HG02852 (cell line): ENCODE measurements around the gene MYO1D.
"Not testable (repeated sequence)": the region's sequence is repeated elsewhere in the genome, so short reads cannot be mapped to it uniquely, and the experiment has no call there.

Source experiments
- ATAC-seq: cut with Tn5 transposase; IDR thresholded peaks from one replicate; pipeline ENCODE4 v1.9.1; 2021; ENCODE audit warnings: mild to moderate bottlenecking, moderate library complexity; ENCODE audit not compliant: unreplicated experiment

Gene MYO1D

DNA sequence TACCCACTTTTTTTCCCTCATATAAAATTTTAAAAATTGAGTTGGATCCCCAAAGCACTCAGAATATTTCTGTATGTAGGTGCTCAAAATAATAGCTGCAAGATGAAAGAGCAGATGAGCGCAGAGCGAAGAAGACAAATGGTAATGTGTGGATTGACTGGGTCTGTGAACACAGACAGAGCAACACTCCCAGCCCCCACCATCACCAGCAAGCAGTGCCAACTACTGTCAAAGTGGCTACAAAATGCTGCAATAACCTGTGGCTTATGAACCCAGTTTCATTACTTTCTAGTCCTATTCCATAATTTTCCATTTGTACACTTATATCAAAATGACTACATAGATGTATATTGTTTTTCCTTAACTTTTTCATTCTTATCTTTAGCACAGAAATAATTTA lies 137.2 kb downstream of the MYO1D start:
- no peak for ATAC-seq

GRCh38 chr17:32739151-32739550 lies 137.8 kb downstream of the MYO1D start:
- ATAC-seq, result not testable (repeated sequence)

GRCh38 chr17:32733401-32733800 lies 143.5 kb downstream of the MYO1D start:
- ATAC-seq, result no peak

- no peak for ATAC-seq
These were observed 144.0 kb downstream of the MYO1D start for GRCh38 chr17:32732900-32733299.

DNA sequence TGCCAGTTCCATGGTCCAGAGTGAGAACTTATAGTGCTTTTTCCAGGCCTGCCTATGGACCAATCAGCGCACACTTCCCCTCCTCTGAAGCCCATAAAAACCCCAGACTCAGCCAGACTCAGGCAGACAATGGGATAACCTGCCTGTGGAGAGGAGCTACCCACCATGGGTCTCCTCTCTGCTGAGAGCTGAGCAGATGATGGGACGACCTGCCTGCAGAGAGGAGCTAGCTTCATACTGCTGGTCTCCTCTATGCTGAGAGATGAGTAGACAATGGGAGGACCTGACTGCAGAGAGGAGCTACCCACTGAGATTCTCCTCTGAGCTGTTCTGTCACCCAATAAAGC lies 144.7 kb downstream of the MYO1D start:
- no peak for ATAC-seq

- ATAC-seq, result no peak
These were observed 145.2 kb downstream of the MYO1D start for GRCh38 chr17:32731556-32732295.

- no peak for ATAC-seq
These were observed 149.2 kb downstream of the MYO1D start for GRCh38 chr17:32727681-32728080.

DNA sequence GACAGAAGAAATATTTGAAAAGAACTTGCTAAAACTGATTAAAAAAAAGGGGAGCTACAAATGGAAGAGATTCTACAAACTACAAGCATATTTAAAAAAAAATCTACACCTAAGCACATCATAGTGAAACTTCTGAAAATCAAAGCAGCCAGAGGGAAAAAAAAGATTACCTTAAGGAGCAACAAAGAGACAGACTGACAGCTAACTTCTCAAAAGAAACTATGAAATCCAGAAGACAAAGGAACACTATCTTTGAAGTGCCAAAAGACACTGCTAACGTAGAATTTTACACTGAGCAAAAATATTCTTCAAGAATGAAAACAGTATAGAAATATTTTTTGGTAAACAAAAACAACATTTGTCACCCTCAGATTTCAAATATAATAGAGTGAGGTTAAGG lies 151.2 kb downstream of the MYO1D start:
- no peak for ATAC-seq

DNA sequence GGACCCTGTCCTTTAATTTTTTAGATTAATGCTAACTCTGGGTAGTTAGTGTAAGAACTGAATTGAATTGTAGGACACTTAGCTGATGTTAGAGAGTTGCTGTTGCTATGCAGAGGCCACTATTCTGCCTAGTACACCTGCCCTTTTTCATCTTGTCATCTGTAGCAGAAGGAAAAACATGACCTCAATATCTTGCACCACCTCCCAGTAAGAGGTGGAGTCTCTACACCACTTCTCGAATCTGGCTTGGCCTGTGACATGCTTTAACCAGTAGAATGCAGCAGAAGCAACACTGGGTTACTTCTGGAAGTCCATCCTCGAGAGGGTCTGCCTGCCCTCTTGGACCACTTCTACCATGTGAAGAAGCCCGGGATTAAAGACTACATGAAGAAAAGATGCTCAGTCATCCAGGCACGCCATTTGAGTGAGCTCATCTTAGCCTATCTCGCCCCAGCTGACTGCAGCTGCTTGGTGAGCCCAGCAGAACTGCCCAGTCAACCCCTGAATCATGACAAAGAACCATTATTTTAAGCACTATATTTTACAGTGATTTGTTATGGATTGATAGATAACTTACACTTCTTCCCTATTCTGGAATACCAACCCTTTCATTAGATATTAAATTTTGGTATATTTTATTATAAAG lies 153.5 kb downstream of the MYO1D start:
- ATAC-seq, result no peak

DNA sequence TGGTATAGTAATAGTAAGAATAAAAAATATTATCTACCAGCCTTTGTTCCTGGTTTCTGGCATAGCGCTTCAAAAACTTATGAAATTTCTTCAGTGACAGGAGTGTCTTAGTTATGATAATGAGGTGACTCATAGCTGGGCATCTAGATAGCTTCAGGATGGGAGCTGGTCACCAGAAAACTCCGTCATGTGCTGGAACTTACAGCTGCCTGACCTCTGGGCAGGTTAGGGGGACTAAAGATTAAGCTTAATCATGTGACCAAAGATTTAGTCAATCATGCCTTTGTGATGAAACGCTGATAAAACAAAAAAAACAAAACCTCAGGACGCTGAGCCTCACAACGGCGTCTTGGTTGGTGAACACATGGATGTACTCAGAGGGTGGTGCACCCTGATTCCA lies 154.2 kb downstream of the MYO1D start:
- no peak for ATAC-seq

GRCh38 chr17:32720671-32721070 lies 156.3 kb downstream of the MYO1D start:
- no peak for ATAC-seq

- ATAC-seq, result no peak
These were observed 157.2 kb downstream of the MYO1D start for GRCh38 chr17:32719689-32720088.

- ATAC-seq, result not testable (repeated sequence)
These were observed 162.0 kb downstream of the MYO1D start for GRCh38 chr17:32714922-32715321.

DNA sequence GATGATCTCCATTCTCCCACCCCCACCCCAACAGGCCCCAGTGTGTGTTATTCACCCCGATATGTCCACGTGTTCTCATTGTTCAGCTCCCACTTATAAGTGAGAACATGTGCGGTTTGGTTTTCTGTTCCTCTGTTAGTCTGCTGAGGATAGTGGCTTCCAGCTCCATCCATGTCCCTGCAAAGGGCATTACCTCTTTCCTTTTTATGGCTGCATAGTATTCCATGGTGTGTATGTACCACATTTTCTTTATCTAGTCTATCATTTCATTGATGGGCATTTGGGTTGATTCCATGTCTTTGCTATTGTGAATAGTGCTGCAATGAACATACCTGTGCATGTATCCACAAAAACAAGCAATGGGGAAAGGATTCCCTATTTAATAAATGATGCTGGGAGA lies 162.7 kb downstream of the MYO1D start:
- not testable (repeated sequence) for ATAC-seq

GRCh38 chr17:32713081-32713480 lies 163.8 kb downstream of the MYO1D start:
- no peak for ATAC-seq

DNA sequence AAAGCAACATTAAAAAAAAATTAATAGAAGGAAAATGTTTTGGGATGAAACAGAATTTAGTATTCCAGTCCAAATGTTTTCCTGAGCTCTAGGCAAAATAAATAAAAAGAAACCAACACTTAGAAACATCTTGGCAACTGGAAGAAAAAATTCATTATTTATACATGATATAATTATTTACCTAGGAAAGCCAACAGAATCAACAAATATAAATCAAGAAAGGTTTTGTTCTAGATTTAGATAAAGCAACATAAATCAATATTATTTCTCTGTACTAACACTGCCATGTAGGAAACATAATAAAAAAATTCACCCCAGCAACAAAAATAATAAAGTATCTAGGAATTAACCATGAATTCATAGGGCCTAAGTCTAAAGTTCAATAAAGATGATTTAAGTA lies 167.4 kb downstream of the MYO1D start:
- no peak for ATAC-seq

- ATAC-seq, result no peak
These were observed 175.1 kb downstream of the MYO1D start for GRCh38 chr17:32701871-32702270.

DNA sequence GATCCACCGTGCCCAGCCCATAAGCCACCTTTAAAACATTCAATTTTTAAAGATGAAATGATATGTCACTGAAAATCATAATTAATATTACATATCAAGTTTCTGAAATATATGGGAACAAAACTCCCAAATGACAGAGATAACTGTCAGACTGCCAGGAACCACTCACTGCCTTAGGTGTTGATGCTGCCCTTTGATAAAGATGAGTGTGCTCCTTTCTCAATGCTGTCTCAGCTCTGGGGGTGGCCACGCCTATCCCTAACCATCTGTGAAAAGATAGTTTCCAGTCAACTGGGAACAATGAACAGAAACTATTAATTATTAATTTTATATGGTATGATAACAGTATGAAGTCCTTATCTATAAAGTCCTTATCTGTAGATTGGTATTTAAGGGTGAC lies 177.7 kb downstream of the MYO1D start:
- no peak for ATAC-seq

- ATAC-seq, result no peak
These were observed 178.9 kb downstream of the MYO1D start for GRCh38 chr17:32697728-32698625.

DNA sequence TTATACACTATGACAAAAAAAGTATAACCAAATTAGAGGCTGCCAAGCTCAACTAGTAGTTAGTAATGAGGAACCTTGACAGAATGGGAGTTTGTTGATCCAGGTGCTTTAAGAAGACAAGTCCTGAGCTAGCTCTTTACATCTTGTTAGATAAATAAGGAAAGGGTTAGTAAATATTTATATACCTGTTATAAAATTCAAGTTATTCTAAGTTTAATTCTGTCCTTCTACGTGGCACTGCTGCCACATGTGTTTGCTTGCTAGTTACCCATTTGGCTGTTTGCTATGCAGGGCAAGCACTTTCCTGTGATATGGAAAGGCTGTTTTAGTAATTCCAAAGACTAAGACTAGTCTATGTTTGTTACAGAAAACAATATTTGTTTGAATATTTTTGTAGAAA lies 180.5 kb downstream of the MYO1D start:
- ATAC-seq, result no peak

DNA sequence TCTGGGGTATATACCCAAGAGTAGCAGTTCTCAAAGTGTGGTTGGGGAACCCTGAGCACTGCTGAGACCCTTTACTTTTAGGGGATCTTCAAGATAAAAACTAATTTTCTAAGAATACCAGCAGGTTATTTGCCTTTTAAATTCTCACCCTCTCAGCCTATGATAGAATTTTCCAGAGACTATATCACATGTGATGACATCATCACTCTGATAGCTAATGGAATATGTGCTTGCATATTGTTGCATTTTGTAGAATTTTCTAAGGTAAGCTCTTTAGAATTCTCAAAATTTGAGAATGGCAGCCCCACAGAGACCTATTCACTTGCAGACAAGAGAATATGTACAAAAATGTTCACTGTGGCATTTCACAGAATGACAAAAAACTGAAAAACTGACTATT lies 181.1 kb downstream of the MYO1D start:
- no peak for ATAC-seq
